H1 (cell line): ENCODE measurements around the gene LHFPL2. TPM values are rescaled to one million over a fixed set of nuclear protein-coding genes. Genes with fewer than 3 reads are reported as not detected.

ENCODE experiments used
- CTCF ChIA-PET: fragments of 300-600 bp; sonication (Branson Sonifier 250); formaldehyde crosslinking; loops from one replicate; lab custom pipeline; 2021; ENCODE audit not compliant: partially characterized antibody; lab: Charles Lee
- POLR2A ChIA-PET: fragments of 300-600 bp; sonication (Branson Sonifier 250); formaldehyde crosslinking; loops from one replicate; lab custom pipeline; 2021; ENCODE audit warnings: inconsistent platforms; ENCODE audit not compliant: partially characterized antibody; lab: Charles Lee
- DNase-seq, 2 experiments: peaks; one replicate each; pipeline versions ENCODE4 v3.0.0 to v3.0.0-alpha.2; 2010 to 2022; ENCODE audit warnings: low spot score in 2 of 2, low read depth in 1 of 2, mixed read lengths in 1 of 2
- FAIRE-seq: peaks from 2 replicates; lab custom pipeline; 2011; peaks lifted over from hg19 to GRCh38; lab: Jason Lieb, UNC
- H2AFZ ChIP-seq: 2 replicates; pipeline ENCODE4 v1.8.1; 2012; ENCODE audit warnings: low read length, inconsistent platforms
- H2AK5ac ChIP-seq: 2 replicates; pipeline ENCODE4 v1.6.1; 2013; ENCODE audit warnings: low read depth, low read length
- H2BK120ac ChIP-seq: replicated peaks from 2 replicates; pipeline ENCODE3; 2013; ENCODE audit warnings: low read depth, low read length, inconsistent platforms
- H2BK12ac ChIP-seq: 2 replicates; pipeline ENCODE4 v1.6.1; 2013; ENCODE audit warnings: low read depth, low read length
- H2BK15ac ChIP-seq: 2 replicates; pipeline ENCODE4 v1.6.1; 2013; ENCODE audit warnings: low read length
- H2BK20ac ChIP-seq: 2 replicates; pipeline ENCODE4 v1.6.1; 2013; ENCODE audit warnings: low read length
- H2BK5ac ChIP-seq: 2 replicates; pipeline ENCODE4 v1.6.1; 2013; ENCODE audit warnings: low read depth, low read length
- H3K14ac ChIP-seq: 2 replicates; pipeline ENCODE4 v1.6.1; 2013; ENCODE audit warnings: inconsistent platforms; ENCODE audit not compliant: insufficient read length
- H3K18ac ChIP-seq: 2 replicates; pipeline ENCODE4 v1.6.1; 2013; ENCODE audit warnings: low read length; ENCODE audit errors: extremely low read depth
- H3K23ac ChIP-seq: 2 replicates; pipeline ENCODE4 v1.6.1; 2013; ENCODE audit warnings: inconsistent platforms; ENCODE audit not compliant: insufficient read length
- H3K23me2 ChIP-seq: 2 replicates; pipeline ENCODE4 v1.6.1; 2013; ENCODE audit warnings: low read depth, low read length
- H3K27ac ChIP-seq: 2 replicates; pipeline ENCODE4 v1.6.1; 2011; ENCODE audit warnings: low read depth, low read length, inconsistent platforms
- H3K27me3 ChIP-seq, 4 experiments: replicated peaks in 1 of 4; 1 replicate in 1 of 4; 2 replicates in 3 of 4; pipeline versions ENCODE4 v1.6.1 to v1.8.1; 2011 to 2013; ENCODE audit warnings: low read length in 3 of 4, mild to moderate bottlenecking in 3 of 4, inconsistent platforms in 2 of 4, mixed read lengths in 2 of 4, moderate library complexity in 1 of 4; ENCODE audit not compliant: control insufficient read depth in 3 of 4, insufficient read depth in 3 of 4; ENCODE audit errors: extremely low read depth in 1 of 4
- H3K36me3 ChIP-seq, 4 experiments: 2 replicates each; pipeline versions ENCODE4 v1.6.1 to v1.8.1; 2011 to 2013; ENCODE audit warnings: mild to moderate bottlenecking in 4 of 4, low read length in 3 of 4, moderate library complexity in 2 of 4, control low read depth in 1 of 4, inconsistent platforms in 1 of 4; ENCODE audit not compliant: insufficient read depth in 4 of 4, control insufficient read depth in 2 of 4
- H3K4ac ChIP-seq: replicated peaks from 2 replicates; pipeline ENCODE3; 2013; ENCODE audit warnings: low read length, low read depth, mixed read lengths, inconsistent platforms; ENCODE audit not compliant: insufficient read length
- H3K4me1 ChIP-seq, 4 experiments: replicated peaks in 1 of 4; 1 replicate in 1 of 4; 2 replicates in 3 of 4; pipeline versions ENCODE4 v1.6.1 to v1.8.1; 2011 to 2013; ENCODE audit warnings: low read length in 3 of 4, inconsistent platforms in 2 of 4, mixed read lengths in 1 of 4; ENCODE audit not compliant: insufficient read depth in 4 of 4, control insufficient read depth in 3 of 4
- H3K4me2 ChIP-seq, 2 experiments: 2 replicates each; pipeline versions ENCODE4 v1.6.1 to v1.8.1; 2011 to 2013; ENCODE audit warnings: low read depth in 2 of 2, low read length in 2 of 2, control low read depth in 1 of 2, inconsistent platforms in 1 of 2, mild to moderate bottlenecking in 1 of 2; ENCODE audit not compliant: insufficient read depth in 1 of 2
- H3K4me3 ChIP-seq, 4 experiments: fragments of 200-600, 300-600 bp in 1 of 4; sonication (generic), shearing (Covaris generic), sonication (Bioruptor Twin) in 1 of 4; 2 replicates each; pipeline versions ENCODE4 v1.5.1 to v1.8.1; 2011 to 2016; ENCODE audit warnings: low read length in 4 of 4, low read depth in 3 of 4, control low read depth in 2 of 4, inconsistent platforms in 2 of 4, mild to moderate bottlenecking in 2 of 4, mixed read lengths in 1 of 4, moderate library complexity in 1 of 4; ENCODE audit not compliant: insufficient read depth in 2 of 4; ENCODE audit errors: extremely low read depth in 1 of 4
- H3K56ac ChIP-seq: replicated peaks from 2 replicates; pipeline ENCODE3; 2013; ENCODE audit warnings: low read depth, mild to moderate bottlenecking, mixed read lengths, low read length, inconsistent platforms; ENCODE audit not compliant: insufficient read length
- H3K79me1 ChIP-seq: 2 replicates; pipeline ENCODE4 v1.6.1; 2013; ENCODE audit warnings: low read depth, low read length, control low read depth
- H3K79me2 ChIP-seq, 2 experiments: 2 replicates each; pipeline versions ENCODE4 v1.6.1 to v1.8.1; 2012 to 2013; ENCODE audit warnings: low read length in 2 of 2, mild to moderate bottlenecking in 2 of 2, inconsistent platforms in 1 of 2; ENCODE audit not compliant: insufficient read depth in 2 of 2, control insufficient read depth in 1 of 2
- H3K9ac ChIP-seq, 4 experiments: replicated peaks in 1 of 4; 1 replicate in 1 of 4; 2 replicates in 3 of 4; pipeline versions ENCODE4 v1.6.1 to v1.8.1; 2011 to 2013; ENCODE audit warnings: low read depth in 3 of 4, low read length in 3 of 4, control low read depth in 2 of 4, mild to moderate bottlenecking in 2 of 4, moderate library complexity in 2 of 4, inconsistent platforms in 1 of 4; ENCODE audit errors: extremely low read depth in 1 of 4
- H3K9me3 ChIP-seq, 2 experiments: 2 replicates each; pipeline versions ENCODE4 v1.6.1 to v1.8.1; 2012 to 2013; ENCODE audit warnings: mild to moderate bottlenecking in 2 of 2, moderate library complexity in 2 of 2, control low read depth in 1 of 2, inconsistent platforms in 1 of 2, low read depth in 1 of 2, low read length in 1 of 2, mixed read lengths in 1 of 2; ENCODE audit not compliant: insufficient read depth in 2 of 2
- H4K20me1 ChIP-seq, 2 experiments: replicated peaks in 1 of 2; 2 replicates each; pipeline versions ENCODE3 to v1.8.1; 2011 to 2013; ENCODE audit warnings: inconsistent platforms in 2 of 2, low read length in 2 of 2, mild to moderate bottlenecking in 1 of 2; ENCODE audit not compliant: insufficient read depth in 2 of 2, control insufficient read depth in 1 of 2
- H4K5ac ChIP-seq: 2 replicates; pipeline ENCODE4 v1.6.1; 2013; ENCODE audit warnings: low read length, low read depth, mixed read lengths, inconsistent platforms; ENCODE audit not compliant: insufficient read length
- H4K8ac ChIP-seq: 2 replicates; pipeline ENCODE4 v1.8.0; 2013; ENCODE audit warnings: mild to moderate bottlenecking, moderate library complexity, low read length, inconsistent platforms; ENCODE audit not compliant: insufficient read depth; ENCODE audit errors: extremely low read depth
- H4K91ac ChIP-seq: replicated peaks from 2 replicates; pipeline ENCODE3; 2013; ENCODE audit warnings: low read length, mixed read lengths, inconsistent platforms; ENCODE audit not compliant: insufficient read length
- GTF2F1 ChIP-seq: IDR thresholded peaks from 2 replicates; pipeline ENCODE4 v1.6.1; 2012; ENCODE audit warnings: low read depth, low read length, improper control_type of control experiment, borderline replicate concordance
- RXRA ChIP-seq: IDR thresholded peaks from 2 replicates; pipeline ENCODE4 v1.6.1; 2011; ENCODE audit warnings: low read depth, mild to moderate bottlenecking, low read length, moderate library complexity; ENCODE audit not compliant: insufficient read depth
- YY1 ChIP-seq: IDR thresholded peaks from 2 replicates; pipeline ENCODE4 v1.6.1; 2011; ENCODE audit warnings: low read depth, mild to moderate bottlenecking, low read length
- WGBS, 2 experiments: shearing (Covaris generic) in 1 of 2; methylation state at CpG; one replicate each; pipeline versions ENCODE4 v1.1.6 to v1.1.7; 2013 to 2015; ENCODE audit warnings: low lambda C conversion rate in 2 of 2, mixed read lengths in 2 of 2, inconsistent platforms in 1 of 2, low coverage in 1 of 2, missing lambda C conversion rate in 1 of 2; ENCODE audit not compliant: insufficient replicate concordance in 2 of 2, insufficient coverage in 1 of 2, insufficient read length in 1 of 2; ENCODE audit errors: extremely low coverage in 1 of 2, missing lambda C conversion rate in 1 of 2; 5-methylcytosine and 5-hydroxymethylcytosine counted together
- polyA plus RNA-seq, 7 experiments: library from polyadenylated mRNA; depleted of rRNA in 3 of 7; stranded (reverse) in 5 of 7; unstranded in 2 of 7; fragments of >200 nt in 5 of 7; fragments of 200-250 nt in 2 of 7; gene quantifications; 1 replicate in 5 of 7; 2 replicates in 1 of 7; 4 replicates in 1 of 7; pipeline versions ENCODE4 v1.2.1 to v1.2.3, GENCODE V29; 2011 to 2013; ENCODE audit warnings: missing spikeins in 2 of 7, mixed read lengths in 2 of 7
- total RNA-seq: library from RNA; stranded (reverse); fragmentation: NEBNext Ultra II Directional; extraction: Animal tissue kit (Norgen Biotek cat#: 25700); gene quantifications from 2 replicates; pipeline ENCODE4 v1.2.1, GENCODE V29; 2021
- TF ChIP-seq, protein P1 (sequence below): IDR thresholded peaks from 2 replicates; pipeline ENCODE4 v1.6.1; 2012; ENCODE audit warnings: low read length, inconsistent platforms

LHFPL2 gene
- total and polyA plus RNA-seq, 2 of the 8 experiments (the other 6 are each of a cell fraction or from before 2014, with no cell fraction given), result 9.6 to 43.0 TPM

DNA sequence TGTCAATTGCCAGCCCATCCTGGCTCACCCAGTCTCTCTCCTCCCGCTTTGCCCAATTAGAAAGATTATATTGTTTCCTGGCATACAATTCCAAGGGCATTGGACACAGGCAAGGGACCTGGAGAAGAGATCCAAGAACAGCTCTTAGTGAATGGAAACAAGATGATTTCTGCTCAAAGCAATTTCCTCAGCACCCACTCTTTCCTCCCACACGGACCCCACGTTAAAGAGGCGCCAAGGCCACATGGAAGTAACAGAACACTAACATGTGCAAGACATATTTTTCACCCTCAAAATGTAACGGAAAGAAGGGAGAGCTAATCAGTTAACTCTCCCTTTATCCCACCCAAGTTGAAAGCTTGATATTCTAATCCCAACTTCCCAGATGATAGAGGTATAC is 111.2 kb downstream of the LHFPL2 start:
- FAIRE-seq (no peak), DNase-seq (no peak)
- no peak overlapping the region for H2BK5ac ChIP-seq
- H3K18ac ChIP-seq, result no peak overlapping the region
- peaks cover 5% of the 10 kb centered on the region for H3K79me1 ChIP-seq
- no peaks in the 10 kb centered on the region for H3K27me3 ChIP-seq
- H3K4me3 ChIP-seq, result no peak overlapping the region
- no peak overlapping the region for H3K23ac ChIP-seq
- ChIA-PET CTCF (interaction anchor here (0.7 to 4.5 kb wide), 38 partner anchors 15 to 389 kb away, joined by 3 to 36 read pairs (median 4); no protein-coding TSS in a partner anchor), POLR2A (no interaction called here)
- H3K4me2 ChIP-seq, result no peak overlapping the region
- H2AK5ac ChIP-seq, result no peak overlapping the region
- no peak overlapping the region for H4K5ac ChIP-seq
- H2BK120ac ChIP-seq, result no peak overlapping the region
- H4K8ac ChIP-seq, result no peak overlapping the region; the same call in 1 of the 2 replicates
- no peak overlapping the region for H2BK20ac ChIP-seq
- H3K23me2 ChIP-seq, result no peaks in the 10 kb centered on the region
- peaks cover 7 to 17% (median 8%) of the 10 kb centered on the region in 4 experiments for H3K4me1 ChIP-seq
- no peaks in the 10 kb centered on the region for H3K36me3 ChIP-seq
- 90% methylated on average over 5 of the region's 5 CpGs; no CpG with 5 or more reads in 1 of the 2 experiments for WGBS, 2 experiments
- H2AFZ ChIP-seq, result no peak overlapping the region
- H3K9me3 ChIP-seq, result no peaks in the 10 kb centered on the region
- peaks cover 3 to 47% of the 10 kb centered on the region in 2 experiments; a peak in 3 of 4 replicates for H3K79me2 ChIP-seq
- H2BK15ac ChIP-seq, result no peak overlapping the region
- H4K91ac ChIP-seq, result no peak overlapping the region
- H3K9ac ChIP-seq, result no peak overlapping the region
- H3K27ac ChIP-seq, result no peak overlapping the region
- H3K56ac ChIP-seq, result no peak overlapping the region
- TF ChIP-seq, protein P1, sequence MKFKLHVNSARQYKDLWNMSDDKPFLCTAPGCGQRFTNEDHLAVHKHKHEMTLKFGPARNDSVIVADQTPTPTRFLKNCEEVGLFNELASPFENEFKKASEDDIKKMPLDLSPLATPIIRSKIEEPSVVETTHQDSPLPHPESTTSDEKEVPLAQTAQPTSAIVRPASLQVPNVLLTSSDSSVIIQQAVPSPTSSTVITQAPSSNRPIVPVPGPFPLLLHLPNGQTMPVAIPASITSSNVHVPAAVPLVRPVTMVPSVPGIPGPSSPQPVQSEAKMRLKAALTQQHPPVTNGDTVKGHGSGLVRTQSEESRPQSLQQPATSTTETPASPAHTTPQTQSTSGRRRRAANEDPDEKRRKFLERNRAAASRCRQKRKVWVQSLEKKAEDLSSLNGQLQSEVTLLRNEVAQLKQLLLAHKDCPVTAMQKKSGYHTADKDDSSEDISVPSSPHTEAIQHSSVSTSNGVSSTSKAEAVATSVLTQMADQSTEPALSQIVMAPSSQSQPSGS, result no peak
- TF ChIP-seq GTF2F1, result no peak
- no peak for TF ChIP-seq YY1
- no peak for TF ChIP-seq RXRA
- no peak overlapping the region for H3K4ac ChIP-seq
- H4K20me1 ChIP-seq, result no peaks in the 10 kb centered on the region
- H3K14ac ChIP-seq, result no peak overlapping the region
- no peak overlapping the region for H2BK12ac ChIP-seq
